ENCODE measurements around the gene ZCCHC4. TPM values are rescaled to one million over a fixed set of nuclear protein-coding genes. Genes with fewer than 3 reads are reported as not detected.
"Not testable (repeated sequence)": the region's sequence is repeated elsewhere in the genome, so short reads cannot be mapped to it uniquely, and the experiment has no call there.

ZCCHC4 gene
- total RNA-seq, 1 donor from 2014 or later = 4.6 TPM

DNA sequence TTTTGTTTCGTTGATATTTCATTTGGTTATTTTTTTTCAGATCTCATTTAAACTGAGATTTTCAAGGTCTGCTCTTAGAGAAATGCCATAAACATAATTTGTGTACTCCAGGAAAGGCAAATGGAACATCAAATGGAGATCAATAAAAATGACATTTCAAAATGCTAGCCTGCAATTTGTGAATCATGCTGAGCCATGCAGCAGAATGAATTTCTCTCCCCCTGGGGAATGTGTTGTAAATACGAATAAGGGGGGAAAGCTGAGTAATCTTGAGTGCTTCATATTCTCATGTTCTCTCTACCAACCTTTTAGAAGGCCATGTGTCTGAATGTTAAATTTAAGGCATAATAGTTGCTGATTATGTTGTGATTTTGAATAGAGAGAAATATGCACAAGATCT lies 7.8 kb downstream of the ZCCHC4 start:
- DNase-seq (ENCODE audit: low read depth in 2 of 2) = no peak

GRCh38 chr4:25320773-25321172 lies 8.2 kb downstream of the ZCCHC4 start:
- no peak for DNase-seq (ENCODE audit: low read depth in 2 of 2)

GRCh38 chr4:25321703-25322102 lies 9.1 kb downstream of the ZCCHC4 start:
- no peak for DNase-seq (ENCODE audit: low read depth in 2 of 2)

DNA sequence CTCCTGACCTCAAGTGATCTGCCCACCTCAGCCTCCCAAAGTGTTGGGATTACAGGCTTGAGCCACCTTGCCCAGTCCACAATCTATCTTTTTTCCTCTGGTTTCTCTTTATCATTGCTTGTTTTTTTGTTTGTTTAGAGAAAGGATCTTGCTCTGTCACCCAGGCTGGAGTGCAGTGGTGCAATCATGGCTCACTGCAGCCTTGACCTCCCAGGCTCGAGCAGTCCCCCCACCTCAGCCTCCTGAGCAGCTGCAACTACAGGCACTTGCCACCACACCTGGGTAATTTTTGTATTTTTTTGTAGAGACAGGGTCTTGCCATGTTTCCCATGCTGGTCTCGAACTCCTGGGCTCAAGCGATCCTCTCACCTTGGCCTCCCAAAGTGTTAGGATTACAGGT lies 15.9 kb downstream of the ZCCHC4 start:
- not testable (repeated sequence) for DNase-seq (ENCODE audit: low read depth in 2 of 2)

DNA sequence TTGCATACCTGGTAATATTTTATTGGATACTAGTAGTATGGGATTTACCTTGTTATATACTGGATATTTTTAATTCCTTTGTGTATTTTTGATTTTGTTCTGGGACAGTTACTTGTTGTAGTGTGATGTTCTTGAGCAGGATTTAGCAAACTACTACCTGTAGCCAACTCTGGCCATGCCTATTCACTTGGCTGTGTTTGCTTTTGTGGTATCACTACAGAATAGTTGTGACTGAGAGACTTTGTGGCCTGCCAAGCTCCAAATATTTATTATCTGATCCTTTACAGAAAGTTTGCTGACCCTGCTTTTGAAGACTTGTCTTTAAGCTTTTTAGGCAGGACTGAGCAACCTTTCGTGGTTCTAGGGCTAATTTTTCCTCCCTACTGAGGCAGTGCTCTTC lies 17.8 kb downstream of the ZCCHC4 start:
- DNase-seq (ENCODE audit: low read depth in 2 of 2) = no peak

DNA sequence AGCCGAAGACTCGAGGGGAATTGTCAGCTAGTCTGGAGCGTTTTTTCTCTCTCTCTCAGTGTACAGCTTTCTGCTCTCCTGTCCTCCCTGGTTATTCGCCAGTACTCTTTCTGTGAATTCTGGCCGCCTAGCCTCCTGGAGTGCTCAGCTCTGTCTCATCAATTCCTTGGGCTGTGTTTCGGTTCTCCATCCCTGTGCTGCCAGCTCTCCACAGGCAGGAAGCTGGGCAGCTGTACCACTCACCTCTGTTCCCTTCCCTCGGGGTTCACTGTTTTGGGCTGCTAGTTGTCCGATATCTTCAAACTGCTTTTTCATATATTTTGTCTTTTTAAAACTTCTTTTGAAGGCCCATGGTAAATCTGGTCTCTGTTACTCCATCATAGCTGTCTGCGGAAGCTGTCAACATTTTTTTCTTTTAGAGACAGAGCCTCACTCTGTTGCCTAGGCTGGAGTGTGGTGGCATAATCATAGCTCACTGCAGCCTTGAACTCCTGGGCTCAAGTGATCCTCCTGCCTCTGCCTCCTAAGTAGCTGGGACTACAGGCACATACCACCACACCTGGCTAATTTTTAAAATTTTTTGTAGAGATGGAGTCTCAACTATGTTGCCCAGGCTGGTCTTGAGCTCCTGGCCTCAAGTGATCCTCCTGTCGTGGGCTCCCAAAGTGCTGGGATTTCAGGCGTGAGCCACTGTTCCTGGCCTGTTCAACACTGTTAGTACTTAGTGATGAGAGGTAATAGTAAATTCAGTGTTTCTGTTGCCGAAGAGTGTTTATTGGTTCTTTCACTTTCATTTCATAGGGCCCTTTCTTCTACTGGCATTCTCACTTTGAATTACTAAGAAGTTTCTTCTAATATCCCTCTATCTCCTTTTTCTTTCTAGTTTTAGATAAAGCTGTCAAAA lies 18.6 kb downstream of the ZCCHC4 start:
- DNase-seq (ENCODE audit: low read depth in 2 of 2) = no peak

DNA sequence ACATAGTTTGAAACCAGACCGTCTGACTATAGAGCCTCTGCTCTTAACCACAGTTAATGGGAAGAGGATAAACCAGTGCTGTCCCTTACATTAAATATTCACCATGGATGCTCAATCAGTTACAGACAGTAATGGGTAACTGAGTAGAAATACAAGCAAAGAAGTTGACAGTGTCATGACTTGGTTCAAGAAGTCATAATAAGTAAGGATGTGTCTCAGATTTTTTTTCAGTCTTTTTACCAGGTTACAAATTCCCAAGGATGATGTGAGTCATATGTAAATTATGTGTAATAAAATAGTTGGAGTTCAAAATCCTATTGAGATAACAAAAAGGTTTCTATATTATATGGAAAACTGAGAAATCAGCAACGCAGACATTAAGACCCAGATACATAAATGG lies 31.1 kb downstream of the ZCCHC4 start:
- DNase-seq (ENCODE audit: low read depth in 2 of 2) = no peak

GRCh38 chr4:25345744-25346143 lies 33.2 kb downstream of the ZCCHC4 start:
- no peak for DNase-seq (ENCODE audit: low read depth in 2 of 2)

- no peak for DNase-seq (ENCODE audit: low read depth in 2 of 2)
Observed at GRCh38 chr4:25346913-25347312, 34.3 kb downstream of the ZCCHC4 start.

DNA sequence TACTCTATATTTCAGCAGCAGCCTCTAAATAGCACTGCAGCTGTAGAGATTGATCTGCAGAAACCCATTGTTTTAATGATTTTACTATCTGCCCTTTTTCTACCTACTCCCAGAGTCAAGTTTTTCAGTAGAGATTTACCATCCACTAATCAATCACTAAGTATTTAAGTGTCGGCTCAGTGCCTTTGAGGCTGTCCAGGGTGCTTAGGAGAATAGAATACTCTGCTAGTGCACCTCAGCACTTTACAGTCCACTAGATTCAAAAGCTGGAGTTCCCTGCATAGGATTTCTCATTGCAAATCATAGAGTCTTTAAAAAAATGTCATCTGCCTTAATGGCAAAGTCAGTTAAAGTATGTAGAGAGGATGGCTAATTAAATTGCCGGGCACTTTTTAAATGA lies 34.9 kb downstream of the ZCCHC4 start:
- DNase-seq (ENCODE audit: low read depth in 2 of 2) = no peak

DNA sequence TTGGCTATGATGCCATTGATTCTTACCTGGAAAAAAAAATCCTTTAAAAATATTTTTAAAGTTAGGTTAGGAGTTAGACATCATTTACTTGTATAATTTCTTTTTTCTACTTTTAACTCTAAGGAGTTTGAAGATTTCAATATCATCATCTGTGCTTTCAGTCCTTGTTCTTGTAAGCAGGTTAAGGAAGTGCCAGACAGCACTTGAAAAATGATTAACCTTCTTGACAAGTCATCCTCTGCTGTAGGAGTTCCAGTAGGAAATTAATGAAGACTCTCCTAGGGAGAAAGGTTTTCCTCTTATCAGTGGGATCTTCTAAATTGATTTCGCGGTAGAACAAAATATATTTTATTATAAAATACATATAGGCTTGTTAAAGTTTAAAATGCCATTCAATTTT lies 35.4 kb downstream of the ZCCHC4 start:
- no peak for DNase-seq (ENCODE audit: low read depth in 2 of 2)

- DNase-seq (ENCODE audit: low read depth in 2 of 2) = no peak
Observed at GRCh38 chr4:25350561-25350960, 38.0 kb downstream of the ZCCHC4 start.

DNA sequence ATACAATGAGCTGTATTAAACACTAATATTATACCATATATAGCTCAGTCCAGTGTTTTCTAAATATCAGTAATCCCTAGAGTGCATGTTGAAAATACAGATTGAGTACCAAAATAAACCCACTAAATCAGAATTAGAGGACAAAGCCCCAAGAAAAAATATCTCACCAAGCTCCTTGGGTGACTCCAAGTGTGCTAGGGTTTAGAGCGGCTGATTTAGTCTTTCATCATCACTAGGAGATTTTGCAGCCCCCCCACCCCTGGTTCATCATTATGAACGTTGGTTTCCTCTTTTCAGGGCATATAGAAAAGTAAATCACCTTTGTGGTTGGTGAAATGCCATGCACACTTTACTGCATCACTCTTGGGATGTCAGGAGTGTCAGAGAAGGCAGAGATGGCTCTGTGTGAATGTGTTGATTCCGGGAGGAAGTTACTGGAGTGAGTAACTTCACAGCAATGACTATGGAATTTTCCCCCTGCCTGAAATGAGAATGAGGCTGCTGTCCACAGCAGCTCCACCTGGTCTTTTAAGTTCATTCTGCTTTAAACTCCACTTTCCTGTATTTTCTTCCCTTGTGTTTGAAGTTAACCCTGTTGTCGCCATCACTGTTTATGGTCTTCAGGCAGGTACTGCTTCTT lies 39.3 kb downstream of the ZCCHC4 start:
- DNase-seq (ENCODE audit: low read depth in 2 of 2) = peak; percentile 42 to 70

GRCh38 chr4:25356068-25356467 lies 43.5 kb downstream of the ZCCHC4 start:
- no peak for DNase-seq (ENCODE audit: low read depth in 2 of 2)

DNA sequence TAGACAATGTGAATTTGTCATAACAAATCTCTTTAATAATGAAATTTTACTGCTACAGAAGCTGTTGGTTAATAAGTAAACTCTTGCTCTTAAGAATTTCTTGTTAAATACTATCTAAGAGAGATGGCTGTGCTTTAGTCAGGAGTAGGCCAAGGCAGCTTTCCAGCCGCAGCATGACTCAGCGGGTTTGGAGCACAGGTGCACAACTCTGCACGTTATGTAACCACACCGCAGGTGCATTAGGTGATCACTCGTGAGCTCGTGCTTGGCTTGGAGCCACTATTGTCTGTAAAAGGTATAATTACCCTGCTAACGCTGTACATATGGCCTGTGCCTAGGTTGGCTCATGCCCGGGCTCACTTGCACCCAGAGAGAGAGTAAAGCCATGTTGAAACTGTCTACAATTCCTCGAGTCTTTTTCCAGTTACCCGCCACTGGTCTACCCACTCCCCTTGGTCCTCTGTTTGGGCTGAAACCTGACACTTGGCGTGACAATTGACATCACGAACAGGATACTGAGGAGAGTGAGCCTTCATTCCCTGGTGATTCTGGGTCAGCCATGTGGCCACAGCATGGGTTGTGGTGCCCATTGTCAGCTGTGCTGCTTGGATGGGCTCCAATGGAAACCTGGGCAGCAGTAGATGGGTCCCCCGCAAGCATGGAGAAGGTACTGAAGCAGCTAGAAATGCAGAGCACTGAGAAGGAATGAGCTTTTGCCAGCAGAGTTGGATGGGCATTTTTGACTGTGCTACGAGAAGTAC lies 46.1 kb downstream of the ZCCHC4 start:
- DNase-seq (ENCODE audit: low read depth in 2 of 2) = no peak

DNA sequence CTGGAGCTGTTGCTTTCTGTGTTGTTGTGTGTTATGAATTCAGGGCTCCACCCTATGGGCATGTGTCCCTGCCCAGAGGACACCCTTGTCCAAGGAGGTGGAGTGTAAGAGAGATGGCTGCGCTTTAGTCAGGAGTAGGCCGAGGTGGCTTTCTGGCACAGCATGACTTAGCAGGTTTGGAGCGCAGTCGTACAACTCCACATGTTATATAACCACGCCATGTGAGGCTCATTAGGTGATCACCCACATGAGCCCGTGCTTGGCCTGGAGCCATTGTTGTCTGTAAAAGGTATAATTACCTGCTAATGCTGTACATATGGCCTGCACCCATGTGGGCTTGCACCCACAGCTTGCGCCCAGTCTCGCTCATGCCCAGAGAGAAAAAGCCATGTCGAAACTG lies 48.7 kb downstream of the ZCCHC4 start:
- no peak for DNase-seq (ENCODE audit: low read depth in 2 of 2)

DNA sequence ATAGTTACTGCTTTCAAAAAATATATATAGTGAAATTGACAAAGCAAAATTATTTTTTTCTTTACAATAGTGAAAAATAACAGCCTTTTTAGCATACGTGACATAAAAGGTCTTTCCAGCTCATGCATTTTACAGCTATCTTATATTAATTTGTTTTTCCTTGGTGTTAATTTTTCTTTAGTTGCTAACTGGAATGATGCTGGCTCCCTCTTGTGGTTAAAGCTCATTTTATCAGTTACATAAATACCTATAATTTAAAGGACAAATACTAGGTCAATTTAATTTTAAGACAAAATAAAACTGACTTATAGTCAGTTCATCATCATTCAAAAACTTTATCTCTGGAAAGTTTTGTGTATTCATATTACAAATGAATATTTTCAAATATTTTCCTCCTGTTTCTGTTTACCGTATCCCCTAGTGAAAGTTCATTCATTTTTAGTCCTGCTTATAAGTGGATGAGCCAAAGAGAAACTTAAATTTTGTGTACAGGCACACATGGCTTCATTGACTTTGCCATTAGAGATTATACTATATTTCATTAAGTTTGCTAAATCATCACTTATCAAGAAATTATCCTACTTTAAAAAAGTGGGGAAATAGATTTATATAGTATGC lies 54.5 kb downstream of the ZCCHC4 start:
- peak; percentile 47 to 57 for DNase-seq (ENCODE audit: low read depth in 2 of 2)

DNA sequence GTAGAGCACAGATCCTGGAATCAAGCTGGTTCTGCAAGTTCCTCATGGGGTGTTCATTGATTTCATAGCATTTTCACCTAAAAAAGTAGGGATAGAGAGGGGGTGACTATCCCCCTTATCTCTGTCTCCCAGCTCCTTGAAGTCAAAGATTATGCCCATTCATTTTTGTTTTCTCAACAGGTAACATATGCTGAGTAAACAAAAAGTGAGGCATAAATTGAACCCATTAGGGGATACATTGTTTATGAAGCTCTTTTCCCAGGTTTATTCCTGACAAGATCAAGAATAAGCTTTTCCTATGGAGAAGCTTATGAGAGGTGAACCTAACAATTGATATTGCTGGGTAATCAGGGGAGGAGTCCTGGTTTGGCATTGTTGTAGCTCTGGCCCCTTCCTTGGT lies 55.3 kb downstream of the ZCCHC4 start:
- no peak for DNase-seq (ENCODE audit: low read depth in 2 of 2)

DNA sequence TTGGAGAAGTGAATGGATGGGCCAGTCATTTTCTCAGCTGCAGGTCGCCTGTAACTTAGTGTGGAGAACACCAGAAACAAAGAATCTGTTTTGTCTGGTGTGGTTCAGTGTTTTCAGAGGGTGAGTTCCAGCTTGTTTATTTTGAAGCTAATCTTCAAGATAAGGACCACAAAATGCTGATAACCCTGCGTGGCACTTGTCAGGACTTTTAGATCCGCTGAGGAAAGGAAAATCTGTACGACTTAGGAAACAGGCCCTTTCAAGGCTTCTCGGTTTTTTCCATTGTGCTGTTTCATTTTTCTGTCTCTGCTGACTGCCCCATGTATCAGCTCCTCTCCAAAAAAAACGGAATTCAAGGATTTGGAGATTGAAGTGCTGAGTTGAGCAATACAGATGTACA lies 55.7 kb downstream of the ZCCHC4 start:
- DNase-seq (ENCODE audit: low read depth in 2 of 2) = no peak

- no peak for DNase-seq (ENCODE audit: low read depth in 2 of 2)
Observed at GRCh38 chr4:25370242-25370641, 57.7 kb downstream of the ZCCHC4 start.

- DNase-seq (ENCODE audit: low read depth in 2 of 2) = not testable (repeated sequence)
Observed at GRCh38 chr4:25372549-25372948, 60.0 kb downstream of the ZCCHC4 start.
